A549 (cell line): ENCODE data around the gene SHC3. TPM values are rescaled to one million over a fixed set of nuclear protein-coding genes. Genes with fewer than 3 reads are reported as not detected.

ENCODE experiments used
- ATAC-seq, 2 experiments: fragments of 200-7000 bp in 1 of 2; fragments of >200 bp in 1 of 2; cut with Nextera tagmentation in 1 of 2; cut with Tn5 transposase in 1 of 2; 3 replicates each; pipeline versions ENCODE4 v1.8.0 to v1.9.1; 2018 to 2020; ENCODE audit warnings: mild to moderate bottlenecking in 1 of 2, moderate library complexity in 1 of 2
- CTCF ChIA-PET: fragments of 300-600 bp; sonication (Branson Sonifier 250); formaldehyde crosslinking; extraction: SDS; loops from one replicate; lab custom pipeline; 2021; ENCODE audit warnings: antibody characterized with exemption, inconsistent platforms; lab: Yijun Ruan, JAX
- POLR2A ChIA-PET: fragments of 350-600 bp; formaldehyde crosslinking; extraction: SDS; loops from one replicate; lab custom pipeline; 2021; ENCODE audit warnings: antibody characterized with exemption, inconsistent platforms; lab: Yijun Ruan, JAX
- DNase-seq, 2 experiments: peaks; one replicate each; pipeline versions ENCODE4 v3.0.0 to v3.0.0-alpha.2; 2011 to 2016; ENCODE audit warnings: low read depth in 1 of 2, low spot score in 1 of 2
- FAIRE-seq: peaks from 2 replicates; lab custom pipeline; 2011; peaks lifted over from hg19 to GRCh38; lab: Jason Lieb, UNC
- H3K27ac ChIP-seq, 2 experiments: fragments of >200 bp; sonication (Bioruptor Twin); formaldehyde crosslinking; 3 replicates each; pipeline ENCODE4 v1.5.1; 2016 to 2017
- H3K4me1 ChIP-seq: fragments of >200 bp; sonication (Bioruptor Twin); formaldehyde crosslinking; 3 replicates; pipeline ENCODE4 v1.6.1; 2016
- H3K4me2 ChIP-seq: fragments of >200 bp; sonication (Bioruptor Twin); formaldehyde crosslinking; 3 replicates; pipeline ENCODE4 v1.6.1; 2016
- H3K4me3 ChIP-seq: fragments of >200 bp; sonication (Bioruptor Twin); formaldehyde crosslinking; 3 replicates; pipeline ENCODE4 v1.5.1; 2016
- H3K9me3 ChIP-seq: fragments of >200 bp; sonication (Bioruptor Twin); formaldehyde crosslinking; 3 replicates; pipeline ENCODE4 v1.6.1; 2016
- CBX2 ChIP-seq: fragments of 200-600 bp; sonication (generic); IDR thresholded peaks from 2 replicates; pipeline ENCODE4 v1.6.1; 2016; ENCODE audit warnings: low read depth, mild to moderate bottlenecking, borderline replicate concordance
- CBX8 ChIP-seq: fragments of 200-600 bp; sonication (generic); IDR thresholded peaks from 2 replicates; pipeline ENCODE4 v1.6.1; 2016
- CHD2 ChIP-seq: fragments of 150-350 bp; IDR thresholded peaks from 2 replicates; pipeline ENCODE4 v1.6.1; 2014; ENCODE audit warnings: low read length; ENCODE audit not compliant: partially characterized antibody
- E2F6 ChIP-seq: IDR thresholded peaks from 2 replicates; pipeline ENCODE4 v1.6.1; 2012; ENCODE audit warnings: low read depth, borderline replicate concordance
- EHF ChIP-seq: fragments of 250-450 bp; sonication (Bioruptor Pico); IDR thresholded peaks from 2 replicates; pipeline ENCODE4 v1.5.0; 2020; ENCODE audit warnings: mild to moderate bottlenecking
- EP300 ChIP-seq, 2 experiments: fragments of >200 bp; sonication (Bioruptor Twin); formaldehyde crosslinking; IDR thresholded peaks; 2 replicates in 1 of 2; 3 replicates in 1 of 2; pipeline ENCODE4 v1.6.1; 2016 to 2017
- ESRRA ChIP-seq: fragments of 150-350 bp; IDR thresholded peaks from 2 replicates; pipeline ENCODE4 v1.6.1; 2014; ENCODE audit warnings: mild to moderate bottlenecking, low read length, borderline replicate concordance
- FOSL2 ChIP-seq, 2 experiments: fragments of 450-650 bp in 1 of 2; fragments of >200 bp in 1 of 2; sonication (Bioruptor Twin) in 1 of 2; formaldehyde crosslinking; IDR thresholded peaks; 2 replicates each; pipeline versions ENCODE4 v1.5.0 to v1.6.1; 2016 to 2020; ENCODE audit warnings: mild to moderate bottlenecking in 1 of 2, moderate library complexity in 1 of 2
- FOXS1 ChIP-seq: fragments of 250-450 bp; sonication (Bioruptor Pico); IDR thresholded peaks from 2 replicates; pipeline ENCODE4 v1.5.0; 2020; ENCODE audit warnings: mild to moderate bottlenecking, moderate library complexity
- GATA3 ChIP-seq: IDR thresholded peaks from 2 replicates; pipeline ENCODE4 v1.6.1; 2012; ENCODE audit warnings: borderline replicate concordance
- HDAC2 ChIP-seq: fragments of 200-600 bp; sonication (generic); IDR thresholded peaks from 2 replicates; pipeline ENCODE4 v1.6.1; 2016
- HOXA7 ChIP-seq: fragments of 250-450 bp; sonication (Bioruptor Pico); IDR thresholded peaks from 2 replicates; pipeline ENCODE4 v1.5.0; 2020; ENCODE audit warnings: mild to moderate bottlenecking, moderate library complexity
- HOXB13 ChIP-seq: fragments of 250-450 bp; sonication (Bioruptor Pico); IDR thresholded peaks from 2 replicates; pipeline ENCODE4 v1.5.0; 2020; ENCODE audit warnings: low read depth, mild to moderate bottlenecking, moderate library complexity
- JUNB ChIP-seq: fragments of >200 bp; sonication (Bioruptor Twin); formaldehyde crosslinking; IDR thresholded peaks from 2 replicates; pipeline ENCODE4 v1.6.1; 2016
- KDM1A ChIP-seq: fragments of 200-600 bp; sonication (generic); IDR thresholded peaks from 2 replicates; pipeline ENCODE4 v1.6.1; 2016; ENCODE audit warnings: low read depth, mild to moderate bottlenecking
- MAFK ChIP-seq: fragments of 450-650 bp; IDR thresholded peaks from 2 replicates; pipeline ENCODE4 v1.6.1; 2014; ENCODE audit not compliant: partially characterized antibody
- MAX ChIP-seq: IDR thresholded peaks from 2 replicates; pipeline ENCODE4 v1.6.1; 2012
- MYC ChIP-seq: IDR thresholded peaks from 2 replicates; pipeline ENCODE4 v1.6.1; 2012; ENCODE audit warnings: mild to moderate bottlenecking, inconsistent platforms, low read length, improper control_type of control experiment, borderline replicate concordance
- NPAS2 ChIP-seq: fragments of 250-450 bp; sonication (Bioruptor Pico); IDR thresholded peaks from 2 replicates; pipeline ENCODE4 v1.8.0; 2022; ENCODE audit warnings: mild to moderate bottlenecking, moderate library complexity, borderline replicate concordance
- NR3C1 ChIP-seq: fragments of >200 bp; sonication (Bioruptor Twin); formaldehyde crosslinking; IDR thresholded peaks from 3 replicates; pipeline ENCODE4 v1.6.1; 2017
- RAD21 ChIP-seq, 2 experiments: fragments of >200 bp in 1 of 2; sonication (Bioruptor Twin) in 1 of 2; formaldehyde crosslinking in 1 of 2; IDR thresholded peaks in 1 of 2; conservative IDR thresholded peaks in 1 of 2; 2 replicates in 1 of 2; 3 replicates in 1 of 2; pipeline ENCODE4 v1.6.1; 2012 to 2018; ENCODE audit warnings: inconsistent platforms in 1 of 2
- RFX5 ChIP-seq: fragments of 450-650 bp; IDR thresholded peaks from 2 replicates; pipeline ENCODE4 v1.7.1; 2014; ENCODE audit warnings: antibody characterized with exemption, mild to moderate bottlenecking, moderate library complexity
- SMC3 ChIP-seq: fragments of >200 bp; sonication (Bioruptor Twin); formaldehyde crosslinking; IDR thresholded peaks from 3 replicates; pipeline ENCODE4 v1.6.1; 2018; ENCODE audit warnings: inconsistent platforms
- SREBF2 ChIP-seq: fragments of 450-650 bp; IDR thresholded peaks from 2 replicates; pipeline ENCODE4 v1.6.1; 2014; ENCODE audit warnings: mild to moderate bottlenecking, moderate library complexity
- TP53 ChIP-seq: fragments of 250-450 bp; sonication (Bioruptor Pico); IDR thresholded peaks from 2 replicates; pipeline ENCODE4 v1.5.0; 2021; ENCODE audit warnings: mild to moderate bottlenecking, moderate library complexity
- ZNF302 ChIP-seq: fragments of 250-450 bp; sonication (Bioruptor Pico); IDR thresholded peaks from 2 replicates; pipeline ENCODE4 v1.9.0; 2021; ENCODE audit warnings: inconsistent platforms, mild to moderate bottlenecking, moderate library complexity
- WGBS: methylation state at CpG from one replicate; pipeline ENCODE4 v1.1.6; 2017; ENCODE audit errors: missing lambda C conversion rate; 5-methylcytosine and 5-hydroxymethylcytosine counted together
- polyA plus RNA-seq, 4 experiments: library from polyadenylated mRNA; depleted of rRNA in 3 of 4; stranded (reverse); fragments of >200 nt; fragmentation: RNase III in 1 of 4; extraction: RNeasy Plus Mini Kit Qiagen cat#74134 plus additional on column Dnase treatment in 1 of 4; gene quantifications; 2 replicates in 3 of 4; 3 replicates in 1 of 4; pipeline ENCODE4 v1.2.3, GENCODE V29; 2011 to 2017
- TF ChIP-seq, protein P1 (sequence below): fragments of >200 bp; sonication (Bioruptor Twin); formaldehyde crosslinking; IDR thresholded peaks from 2 replicates; pipeline ENCODE4 v1.6.1; 2016
- TF ChIP-seq, protein P2 (sequence below): IDR thresholded peaks from 2 replicates; pipeline ENCODE4 v1.6.1; 2012
- TF ChIP-seq, protein P3 (sequence below): fragments of 250-450 bp; sonication (Bioruptor Pico); IDR thresholded peaks from 2 replicates; pipeline ENCODE4 v1.5.0; 2020; ENCODE audit warnings: low read depth, mild to moderate bottlenecking, moderate library complexity
- TF ChIP-seq, protein P4 (sequence below): fragments of 150-350 bp; IDR thresholded peaks from 2 replicates; pipeline ENCODE4 v1.6.1; 2014; ENCODE audit warnings: low read depth, mild to moderate bottlenecking, low read length
- TF ChIP-seq, protein P5 (sequence below): fragments of 250-450 bp; sonication (Bioruptor Pico); IDR thresholded peaks from 2 replicates; pipeline ENCODE4 v1.5.0; 2021; ENCODE audit warnings: mild to moderate bottlenecking, moderate library complexity, borderline replicate concordance
- TF ChIP-seq, protein P6 (sequence below): fragments of >200 bp; sonication (Bioruptor Twin); formaldehyde crosslinking; IDR thresholded peaks from 3 replicates; pipeline ENCODE4 v1.6.1; 2016

The SHC3 gene
- polyA plus RNA-seq, 2 of the 4 experiments (the other 2 are of a cell fraction), result 0.09 to 0.88 TPM

GRCh38 chr9:89116805-89117192 lies 61.8 kb downstream of the SHC3 start:
- POLR2A ChIA-PET, result no interaction called here
- no peak for ATAC-seq
- TF ChIP-seq NPAS2 (no peak), SMC3 (no peak), MAFK (no peak), ZNF302 (CRISPR knock-in tag) (no peak), HOXB13 (CRISPR knock-in tag) (no peak), E2F6 (no peak), ESRRA (no peak), CBX2 (no peak), JUNB (no peak), MAX (no peak), HDAC2 (no peak), RFX5 (no peak), RAD21 (conservative IDR thresholded peaks at IDR 0.05 in 1 of 2, IDR thresholded peaks at IDR 0.05 in 1 of 2) (no peak), EHF (CRISPR knock-in tag) (no peak)
- TF ChIP-seq, protein P1, sequence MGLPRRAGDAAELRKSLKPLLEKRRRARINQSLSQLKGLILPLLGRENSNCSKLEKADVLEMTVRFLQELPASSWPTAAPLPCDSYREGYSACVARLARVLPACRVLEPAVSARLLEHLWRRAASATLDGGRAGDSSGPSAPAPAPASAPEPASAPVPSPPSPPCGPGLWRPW, result no peak
- TF ChIP-seq, protein P2, sequence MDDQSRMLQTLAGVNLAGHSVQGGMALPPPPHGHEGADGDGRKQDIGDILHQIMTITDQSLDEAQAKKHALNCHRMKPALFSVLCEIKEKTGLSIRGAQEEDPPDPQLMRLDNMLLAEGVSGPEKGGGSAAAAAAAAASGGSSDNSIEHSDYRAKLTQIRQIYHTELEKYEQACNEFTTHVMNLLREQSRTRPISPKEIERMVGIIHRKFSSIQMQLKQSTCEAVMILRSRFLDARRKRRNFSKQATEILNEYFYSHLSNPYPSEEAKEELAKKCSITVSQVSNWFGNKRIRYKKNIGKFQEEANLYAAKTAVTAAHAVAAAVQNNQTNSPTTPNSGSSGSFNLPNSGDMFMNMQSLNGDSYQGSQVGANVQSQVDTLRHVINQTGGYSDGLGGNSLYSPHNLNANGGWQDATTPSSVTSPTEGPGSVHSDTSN, result no peak
- TF ChIP-seq, all 56 proteins: peak for 0
- DNase-seq, result no peak
- Histone ChIP-seq H3K4me1 (no peaks in the 10 kb centered on the region), H3K27ac (no peak overlapping the region), H3K9me3 (no peaks in the 10 kb centered on the region), H3K4me2 (no peak overlapping the region), H3K4me3 (no peak overlapping the region)
- no peak for FAIRE-seq
- CTCF ChIA-PET, result no interaction called here
- whole genome bisulfite sequencing, result 57% methylated on average over 3 of the region's 3 CpGs

DNA sequence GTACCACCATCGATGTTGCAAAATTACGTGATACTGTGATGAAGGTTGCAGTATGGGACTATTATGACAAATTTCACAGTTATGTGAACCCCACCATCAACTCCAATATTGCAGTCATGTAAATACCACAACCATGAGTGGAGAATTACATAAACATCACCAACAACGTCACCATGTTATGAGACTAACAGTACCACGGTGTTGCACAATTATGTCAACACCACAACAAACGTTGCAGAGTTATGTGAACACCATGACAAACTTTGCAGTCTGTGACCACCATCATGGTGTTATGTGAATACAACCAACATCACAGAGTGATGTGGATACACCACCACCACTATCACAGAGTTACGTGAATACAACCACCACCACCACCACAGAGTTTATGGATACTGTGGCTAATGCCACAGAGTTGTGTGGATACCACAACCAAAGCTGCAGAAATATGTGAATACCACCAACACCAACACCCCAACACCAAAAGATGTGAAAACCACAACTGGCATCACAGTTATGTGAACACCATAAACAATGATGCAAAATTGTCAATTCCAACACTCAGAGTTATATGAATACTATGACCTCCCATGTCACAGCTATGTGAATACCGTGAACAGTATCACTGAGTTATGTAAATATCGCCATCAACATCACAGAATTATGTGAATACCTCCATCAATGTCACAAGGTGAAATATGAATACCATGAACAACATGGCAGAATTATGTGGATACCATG lies 62.4 kb downstream of the SHC3 start:
- Histone ChIP-seq H3K4me3 (no peak overlapping the region), H3K9me3 (no peaks in the 10 kb centered on the region), H3K4me2 (no peak overlapping the region), H3K4me1 (no peaks in the 10 kb centered on the region), H3K27ac (no peak overlapping the region)
- CTCF ChIA-PET, result no interaction called here
- FAIRE-seq, result peak; percentile 79
- 36% methylated on average over 8 of the region's 8 CpGs for WGBS
- POLR2A ChIA-PET, result no interaction called here
- no peak for ATAC-seq
- peak in 1 of 2 experiments; percentile 2 for DNase-seq
- TF ChIP-seq GATA3 (no peak), NR3C1 (no peak), EP300 (IDR thresholded peaks at IDR 0.05) (no peak), HDAC2 (no peak), RAD21 (conservative IDR thresholded peaks at IDR 0.05 in 1 of 2, IDR thresholded peaks at IDR 0.05 in 1 of 2) (no peak), TP53 (CRISPR knock-in tag) (no peak), KDM1A (no peak), FOXS1 (CRISPR knock-in tag) (no peak), CBX8 (no peak), HOXA7 (CRISPR knock-in tag) (no peak), CHD2 (no peak), FOSL2 (IDR thresholded peaks at IDR 0.05) (no peak), FOSL2 (CRISPR knock-in tag; IDR thresholded peaks at IDR 0.05) (no peak), SREBF2 (no peak), MYC (no peak)
- TF ChIP-seq, protein P3, sequence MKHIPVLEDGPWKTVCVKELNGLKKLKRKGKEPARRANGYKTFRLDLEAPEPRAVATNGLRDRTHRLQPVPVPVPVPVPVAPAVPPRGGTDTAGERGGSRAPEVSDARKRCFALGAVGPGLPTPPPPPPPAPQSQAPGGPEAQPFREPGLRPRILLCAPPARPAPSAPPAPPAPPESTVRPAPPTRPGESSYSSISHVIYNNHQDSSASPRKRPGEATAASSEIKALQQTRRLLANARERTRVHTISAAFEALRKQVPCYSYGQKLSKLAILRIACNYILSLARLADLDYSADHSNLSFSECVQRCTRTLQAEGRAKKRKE, result no peak
- TF ChIP-seq, protein P4, sequence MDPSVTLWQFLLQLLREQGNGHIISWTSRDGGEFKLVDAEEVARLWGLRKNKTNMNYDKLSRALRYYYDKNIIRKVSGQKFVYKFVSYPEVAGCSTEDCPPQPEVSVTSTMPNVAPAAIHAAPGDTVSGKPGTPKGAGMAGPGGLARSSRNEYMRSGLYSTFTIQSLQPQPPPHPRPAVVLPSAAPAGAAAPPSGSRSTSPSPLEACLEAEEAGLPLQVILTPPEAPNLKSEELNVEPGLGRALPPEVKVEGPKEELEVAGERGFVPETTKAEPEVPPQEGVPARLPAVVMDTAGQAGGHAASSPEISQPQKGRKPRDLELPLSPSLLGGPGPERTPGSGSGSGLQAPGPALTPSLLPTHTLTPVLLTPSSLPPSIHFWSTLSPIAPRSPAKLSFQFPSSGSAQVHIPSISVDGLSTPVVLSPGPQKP, result no peak
- TF ChIP-seq, protein P5, sequence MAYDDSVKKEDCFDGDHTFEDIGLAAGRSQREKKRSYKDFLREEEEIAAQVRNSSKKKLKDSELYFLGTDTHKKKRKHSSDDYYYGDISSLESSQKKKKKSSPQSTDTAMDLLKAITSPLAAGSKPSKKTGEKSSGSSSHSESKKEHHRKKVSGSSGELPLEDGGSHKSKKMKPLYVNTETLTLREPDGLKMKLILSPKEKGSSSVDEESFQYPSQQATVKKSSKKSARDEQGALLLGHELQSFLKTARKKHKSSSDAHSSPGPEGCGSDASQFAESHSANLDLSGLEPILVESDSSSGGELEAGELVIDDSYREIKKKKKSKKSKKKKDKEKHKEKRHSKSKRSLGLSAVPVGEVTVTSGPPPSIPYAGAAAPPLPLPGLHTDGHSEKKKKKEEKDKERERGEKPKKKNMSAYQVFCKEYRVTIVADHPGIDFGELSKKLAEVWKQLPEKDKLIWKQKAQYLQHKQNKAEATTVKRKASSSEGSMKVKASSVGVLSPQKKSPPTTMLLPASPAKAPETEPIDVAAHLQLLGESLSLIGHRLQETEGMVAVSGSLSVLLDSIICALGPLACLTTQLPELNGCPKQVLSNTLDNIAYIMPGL (CRISPR knock-in tag), result no peak
- TF ChIP-seq, protein P6, sequence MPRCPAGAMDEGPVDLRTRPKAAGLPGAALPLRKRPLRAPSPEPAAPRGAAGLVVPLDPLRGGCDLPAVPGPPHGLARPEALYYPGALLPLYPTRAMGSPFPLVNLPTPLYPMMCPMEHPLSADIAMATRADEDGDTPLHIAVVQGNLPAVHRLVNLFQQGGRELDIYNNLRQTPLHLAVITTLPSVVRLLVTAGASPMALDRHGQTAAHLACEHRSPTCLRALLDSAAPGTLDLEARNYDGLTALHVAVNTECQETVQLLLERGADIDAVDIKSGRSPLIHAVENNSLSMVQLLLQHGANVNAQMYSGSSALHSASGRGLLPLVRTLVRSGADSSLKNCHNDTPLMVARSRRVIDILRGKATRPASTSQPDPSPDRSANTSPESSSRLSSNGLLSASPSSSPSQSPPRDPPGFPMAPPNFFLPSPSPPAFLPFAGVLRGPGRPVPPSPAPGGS, result no peak
